ENCODE data around the gene WNT9B.

DNA sequence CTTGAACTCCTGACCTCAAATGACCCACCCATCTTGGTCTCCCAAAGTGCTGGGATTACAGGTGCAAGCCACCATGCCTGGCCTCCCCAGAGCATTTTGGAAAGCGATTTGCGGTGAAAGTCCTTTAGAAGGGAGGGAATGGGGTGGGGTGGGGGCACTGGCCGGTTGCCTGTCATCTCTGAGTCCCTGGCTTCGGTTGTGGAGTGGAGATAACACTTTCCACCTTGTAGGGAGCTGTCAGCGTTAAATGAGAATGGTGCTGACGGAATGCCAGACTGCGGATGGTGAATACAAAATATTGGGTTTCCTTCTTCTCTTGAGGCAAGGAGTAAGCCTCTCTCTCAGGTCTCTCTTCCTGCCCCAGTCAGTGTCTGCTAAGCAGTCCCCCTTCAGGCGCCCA is 27.7 kb upstream of the WNT9B start:
- TF ChIP-seq CTCF (conservative IDR thresholded peaks at IDR 0.05; ENCODE audit: low read length) (no peak), EZH2phosphoT487 (IDR thresholded peaks at IDR 0.05; ENCODE audit: borderline replicate concordance) (no peak)
